H1 (cell line): Measurements from ENCODE around the gene TMEM272. TPM values are rescaled to one million over a fixed set of nuclear protein-coding genes. Genes with fewer than 3 reads are reported as not detected.

Experiments
- CTCF ChIA-PET: fragments of 300-600 bp; sonication (Branson Sonifier 250); formaldehyde crosslinking; loops from one replicate; lab custom pipeline; 2021; ENCODE audit not compliant: partially characterized antibody; lab: Charles Lee
- POLR2A ChIA-PET: fragments of 300-600 bp; sonication (Branson Sonifier 250); formaldehyde crosslinking; loops from one replicate; lab custom pipeline; 2021; ENCODE audit warnings: inconsistent platforms; ENCODE audit not compliant: partially characterized antibody; lab: Charles Lee
- DNase-seq, 2 experiments: peaks; one replicate each; pipeline versions ENCODE4 v3.0.0 to v3.0.0-alpha.2; 2010 to 2022; ENCODE audit warnings: low spot score in 2 of 2, low read depth in 1 of 2, mixed read lengths in 1 of 2
- FAIRE-seq: peaks from 2 replicates; lab custom pipeline; 2011; peaks lifted over from hg19 to GRCh38; lab: Jason Lieb, UNC
- H2AFZ ChIP-seq: 2 replicates; pipeline ENCODE4 v1.8.1; 2012; ENCODE audit warnings: low read length, inconsistent platforms
- H2AK5ac ChIP-seq: 2 replicates; pipeline ENCODE4 v1.6.1; 2013; ENCODE audit warnings: low read depth, low read length
- H2BK120ac ChIP-seq: replicated peaks from 2 replicates; pipeline ENCODE3; 2013; ENCODE audit warnings: low read depth, low read length, inconsistent platforms
- H2BK12ac ChIP-seq: 2 replicates; pipeline ENCODE4 v1.6.1; 2013; ENCODE audit warnings: low read depth, low read length
- H2BK15ac ChIP-seq: 2 replicates; pipeline ENCODE4 v1.6.1; 2013; ENCODE audit warnings: low read length
- H2BK20ac ChIP-seq: 2 replicates; pipeline ENCODE4 v1.6.1; 2013; ENCODE audit warnings: low read length
- H2BK5ac ChIP-seq: 2 replicates; pipeline ENCODE4 v1.6.1; 2013; ENCODE audit warnings: low read depth, low read length
- H3K14ac ChIP-seq: 2 replicates; pipeline ENCODE4 v1.6.1; 2013; ENCODE audit warnings: inconsistent platforms; ENCODE audit not compliant: insufficient read length
- H3K18ac ChIP-seq: 2 replicates; pipeline ENCODE4 v1.6.1; 2013; ENCODE audit warnings: low read length; ENCODE audit errors: extremely low read depth
- H3K23ac ChIP-seq: 2 replicates; pipeline ENCODE4 v1.6.1; 2013; ENCODE audit warnings: inconsistent platforms; ENCODE audit not compliant: insufficient read length
- H3K23me2 ChIP-seq: 2 replicates; pipeline ENCODE4 v1.6.1; 2013; ENCODE audit warnings: low read depth, low read length
- H3K27ac ChIP-seq: 2 replicates; pipeline ENCODE4 v1.6.1; 2011; ENCODE audit warnings: low read depth, low read length, inconsistent platforms
- H3K27me3 ChIP-seq, 4 experiments: replicated peaks in 1 of 4; 1 replicate in 1 of 4; 2 replicates in 3 of 4; pipeline versions ENCODE4 v1.6.1 to v1.8.1; 2011 to 2013; ENCODE audit warnings: low read length in 3 of 4, mild to moderate bottlenecking in 3 of 4, inconsistent platforms in 2 of 4, mixed read lengths in 2 of 4, moderate library complexity in 1 of 4; ENCODE audit not compliant: control insufficient read depth in 3 of 4, insufficient read depth in 3 of 4; ENCODE audit errors: extremely low read depth in 1 of 4
- H3K36me3 ChIP-seq, 4 experiments: 2 replicates each; pipeline versions ENCODE4 v1.6.1 to v1.8.1; 2011 to 2013; ENCODE audit warnings: mild to moderate bottlenecking in 4 of 4, low read length in 3 of 4, moderate library complexity in 2 of 4, control low read depth in 1 of 4, inconsistent platforms in 1 of 4; ENCODE audit not compliant: insufficient read depth in 4 of 4, control insufficient read depth in 2 of 4
- H3K4ac ChIP-seq: replicated peaks from 2 replicates; pipeline ENCODE3; 2013; ENCODE audit warnings: low read length, low read depth, mixed read lengths, inconsistent platforms; ENCODE audit not compliant: insufficient read length
- H3K4me1 ChIP-seq, 4 experiments: replicated peaks in 1 of 4; 1 replicate in 1 of 4; 2 replicates in 3 of 4; pipeline versions ENCODE4 v1.6.1 to v1.8.1; 2011 to 2013; ENCODE audit warnings: low read length in 3 of 4, inconsistent platforms in 2 of 4, mixed read lengths in 1 of 4; ENCODE audit not compliant: insufficient read depth in 4 of 4, control insufficient read depth in 3 of 4
- H3K4me2 ChIP-seq, 2 experiments: 2 replicates each; pipeline versions ENCODE4 v1.6.1 to v1.8.1; 2011 to 2013; ENCODE audit warnings: low read depth in 2 of 2, low read length in 2 of 2, control low read depth in 1 of 2, inconsistent platforms in 1 of 2, mild to moderate bottlenecking in 1 of 2; ENCODE audit not compliant: insufficient read depth in 1 of 2
- H3K4me3 ChIP-seq, 4 experiments: fragments of 200-600, 300-600 bp in 1 of 4; sonication (generic), shearing (Covaris generic), sonication (Bioruptor Twin) in 1 of 4; 2 replicates each; pipeline versions ENCODE4 v1.5.1 to v1.8.1; 2011 to 2016; ENCODE audit warnings: low read length in 4 of 4, low read depth in 3 of 4, control low read depth in 2 of 4, inconsistent platforms in 2 of 4, mild to moderate bottlenecking in 2 of 4, mixed read lengths in 1 of 4, moderate library complexity in 1 of 4; ENCODE audit not compliant: insufficient read depth in 2 of 4; ENCODE audit errors: extremely low read depth in 1 of 4
- H3K56ac ChIP-seq: replicated peaks from 2 replicates; pipeline ENCODE3; 2013; ENCODE audit warnings: low read depth, mild to moderate bottlenecking, mixed read lengths, low read length, inconsistent platforms; ENCODE audit not compliant: insufficient read length
- H3K79me1 ChIP-seq: 2 replicates; pipeline ENCODE4 v1.6.1; 2013; ENCODE audit warnings: low read depth, low read length, control low read depth
- H3K79me2 ChIP-seq, 2 experiments: 2 replicates each; pipeline versions ENCODE4 v1.6.1 to v1.8.1; 2012 to 2013; ENCODE audit warnings: low read length in 2 of 2, mild to moderate bottlenecking in 2 of 2, inconsistent platforms in 1 of 2; ENCODE audit not compliant: insufficient read depth in 2 of 2, control insufficient read depth in 1 of 2
- H3K9ac ChIP-seq, 4 experiments: replicated peaks in 1 of 4; 1 replicate in 1 of 4; 2 replicates in 3 of 4; pipeline versions ENCODE4 v1.6.1 to v1.8.1; 2011 to 2013; ENCODE audit warnings: low read depth in 3 of 4, low read length in 3 of 4, control low read depth in 2 of 4, mild to moderate bottlenecking in 2 of 4, moderate library complexity in 2 of 4, inconsistent platforms in 1 of 4; ENCODE audit errors: extremely low read depth in 1 of 4
- H3K9me3 ChIP-seq, 2 experiments: 2 replicates each; pipeline versions ENCODE4 v1.6.1 to v1.8.1; 2012 to 2013; ENCODE audit warnings: mild to moderate bottlenecking in 2 of 2, moderate library complexity in 2 of 2, control low read depth in 1 of 2, inconsistent platforms in 1 of 2, low read depth in 1 of 2, low read length in 1 of 2, mixed read lengths in 1 of 2; ENCODE audit not compliant: insufficient read depth in 2 of 2
- H4K20me1 ChIP-seq, 2 experiments: replicated peaks in 1 of 2; 2 replicates each; pipeline versions ENCODE3 to v1.8.1; 2011 to 2013; ENCODE audit warnings: inconsistent platforms in 2 of 2, low read length in 2 of 2, mild to moderate bottlenecking in 1 of 2; ENCODE audit not compliant: insufficient read depth in 2 of 2, control insufficient read depth in 1 of 2
- H4K5ac ChIP-seq: 2 replicates; pipeline ENCODE4 v1.6.1; 2013; ENCODE audit warnings: low read length, low read depth, mixed read lengths, inconsistent platforms; ENCODE audit not compliant: insufficient read length
- H4K8ac ChIP-seq: 2 replicates; pipeline ENCODE4 v1.8.0; 2013; ENCODE audit warnings: mild to moderate bottlenecking, moderate library complexity, low read length, inconsistent platforms; ENCODE audit not compliant: insufficient read depth; ENCODE audit errors: extremely low read depth
- H4K91ac ChIP-seq: replicated peaks from 2 replicates; pipeline ENCODE3; 2013; ENCODE audit warnings: low read length, mixed read lengths, inconsistent platforms; ENCODE audit not compliant: insufficient read length
- ASH2L ChIP-seq: fragments of 200-600, 300-600 bp; sonication (generic); IDR thresholded peaks from one replicate; pipeline ENCODE4 v1.7.1; 2017; ENCODE audit warnings: low read length
- CEBPB ChIP-seq: IDR thresholded peaks from 2 replicates; pipeline ENCODE4 v1.6.1; 2012; ENCODE audit warnings: low read depth, low read length
- EZH2 ChIP-seq: fragments of 200-600 bp; sonication (generic); IDR thresholded peaks from 2 replicates; pipeline ENCODE4 v1.7.1; 2012; ENCODE audit warnings: low read depth, mild to moderate bottlenecking, moderate library complexity, low read length, inconsistent platforms; ENCODE audit not compliant: severe bottlenecking
- HDAC2 ChIP-seq, 2 experiments: fragments of 300-600 bp in 1 of 2; sonication (generic) in 1 of 2; IDR thresholded peaks; 2 replicates each; pipeline ENCODE4 v1.6.1; 2011 to 2012; ENCODE audit warnings: low read depth in 2 of 2, low read length in 2 of 2, mild to moderate bottlenecking in 2 of 2, moderate library complexity in 2 of 2, borderline replicate concordance in 1 of 2, inconsistent platforms in 1 of 2
- KDM1A ChIP-seq: fragments of 200-600, 300-600 bp; sonication (generic); IDR thresholded peaks from 2 replicates; pipeline ENCODE4 v1.7.1; 2016; ENCODE audit warnings: mild to moderate bottlenecking, low read length, borderline replicate concordance
- RNF2 ChIP-seq: fragments of 200-900, 300-1000 bp; sonication (generic); IDR thresholded peaks from 2 replicates; pipeline ENCODE4 v1.7.1; 2016; ENCODE audit warnings: borderline replicate concordance, low read depth, mild to moderate bottlenecking, antibody characterized with exemption, low read length; ENCODE audit not compliant: poor library complexity, severe bottlenecking; ENCODE audit errors: missing control alignments
- SAP30 ChIP-seq: fragments of 300-600 bp; sonication (generic); IDR thresholded peaks from 2 replicates; pipeline ENCODE4 v1.7.1; 2012; ENCODE audit warnings: low read length, moderate library complexity, mild to moderate bottlenecking, inconsistent platforms; ENCODE audit not compliant: insufficient read depth, insufficient replicate concordance
- WGBS, 2 experiments: shearing (Covaris generic) in 1 of 2; methylation state at CpG; one replicate each; pipeline versions ENCODE4 v1.1.6 to v1.1.7; 2013 to 2015; ENCODE audit warnings: low lambda C conversion rate in 2 of 2, mixed read lengths in 2 of 2, inconsistent platforms in 1 of 2, low coverage in 1 of 2, missing lambda C conversion rate in 1 of 2; ENCODE audit not compliant: insufficient replicate concordance in 2 of 2, insufficient coverage in 1 of 2, insufficient read length in 1 of 2; ENCODE audit errors: extremely low coverage in 1 of 2, missing lambda C conversion rate in 1 of 2; 5-methylcytosine and 5-hydroxymethylcytosine counted together
- polyA plus RNA-seq, 7 experiments: library from polyadenylated mRNA; depleted of rRNA in 3 of 7; stranded (reverse) in 5 of 7; unstranded in 2 of 7; fragments of >200 nt in 5 of 7; fragments of 200-250 nt in 2 of 7; gene quantifications; 1 replicate in 5 of 7; 2 replicates in 1 of 7; 4 replicates in 1 of 7; pipeline versions ENCODE4 v1.2.1 to v1.2.3, GENCODE V29; 2011 to 2013; ENCODE audit warnings: missing spikeins in 2 of 7, mixed read lengths in 2 of 7
- total RNA-seq: library from RNA; stranded (reverse); fragmentation: NEBNext Ultra II Directional; extraction: Animal tissue kit (Norgen Biotek cat#: 25700); gene quantifications from 2 replicates; pipeline ENCODE4 v1.2.1, GENCODE V29; 2021

TMEM272 gene
- total and polyA plus RNA-seq, 2 of the 8 experiments (the other 6 are each of a cell fraction or from before 2014, with no cell fraction given), result 0.05 TPM; not detected in 1

DNA sequence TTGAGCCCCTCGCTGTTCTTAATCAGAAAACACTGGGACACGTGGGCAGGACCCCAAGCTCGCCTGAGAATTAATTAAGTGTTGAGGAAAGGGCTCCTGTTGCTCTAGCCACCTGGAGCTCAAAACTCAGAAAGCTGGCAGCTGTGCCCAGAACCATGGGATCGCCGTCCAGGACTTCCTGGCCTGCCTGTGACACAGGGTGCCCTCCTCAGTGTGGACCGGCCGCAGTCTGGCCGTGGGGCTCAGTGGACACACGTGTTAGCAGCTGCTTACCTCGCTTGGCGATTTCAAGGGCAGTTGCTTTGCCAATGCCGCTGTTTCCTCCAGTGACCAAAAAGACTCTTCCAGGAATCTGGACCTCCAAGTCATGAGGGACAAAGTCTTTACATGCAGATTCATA, 45.7 kb downstream of the TMEM272 start:
- H2BK15ac ChIP-seq, result 0 out of 2 replicates have a peak overlapping the region, but pooled peaks have one; percentile 76
- no peak overlapping the region for H2BK20ac ChIP-seq
- H3K4me1 ChIP-seq, result peaks cover 6 to 21% (median 11%) of the 10 kb centered on the region in 4 experiments
- H4K5ac ChIP-seq, result no peak overlapping the region
- no peaks in the 10 kb centered on the region for H3K27me3 ChIP-seq
- peaks cover 3% of the 10 kb centered on the region; the same call in 1 of the 2 replicates for H3K23me2 ChIP-seq
- H3K4me2 ChIP-seq, result no peak overlapping the region
- H4K91ac ChIP-seq, result no peak overlapping the region
- H4K20me1 ChIP-seq, result no peaks in the 10 kb centered on the region
- H2BK5ac ChIP-seq, result no peak overlapping the region
- no peak overlapping the region for H3K9ac ChIP-seq
- no peaks in the 10 kb centered on the region for H3K36me3 ChIP-seq
- H3K18ac ChIP-seq, result no peak overlapping the region
- DNase-seq (no peak), FAIRE-seq (no peak)
- H3K56ac ChIP-seq, result no peak overlapping the region
- ChIA-PET POLR2A (interaction anchor here (0.9 to 3.1 kb wide), 4 partner anchors 9 to 366 kb away, joined by 3 to 23 read pairs (median 5); partner anchors contain the start of gene INTS6), CTCF (interaction anchor here (1.2 to 9.1 kb wide), 10 partner anchors 15 to 674 kb away, joined by 3 to 123 read pairs (median 7); partner anchors contain the start of gene TMEM272)
- no peak overlapping the region for H2BK120ac ChIP-seq
- H2AFZ ChIP-seq, result no peak overlapping the region
- no peaks in the 10 kb centered on the region for H3K9me3 ChIP-seq
- H3K14ac ChIP-seq, result no peak overlapping the region
- H2BK12ac ChIP-seq, result no peak overlapping the region
- H3K79me2 ChIP-seq, result no peaks in the 10 kb centered on the region
- H3K79me1 ChIP-seq, result no peaks in the 10 kb centered on the region
- H3K23ac ChIP-seq, result no peak overlapping the region
- H4K8ac ChIP-seq, result no peak overlapping the region
- H3K4me3 ChIP-seq, result no peak overlapping the region
- H2AK5ac ChIP-seq, result no peak overlapping the region
- WGBS, 2 experiments, result 88% methylated on average over 12 of the region's 12 CpGs; no CpG with 5 or more reads in 1 of the 2 experiments
- no peak overlapping the region for H3K27ac ChIP-seq
- no peak for TF ChIP-seq ASH2L
- no peak for TF ChIP-seq HDAC2 (IDR thresholded peaks at IDR 0.05; ENCODE audit: borderline replicate concordance in 1 of 2, low read depth in 2 of 2, low read length in 2 of 2)
- TF ChIP-seq CEBPB, result no peak
- TF ChIP-seq KDM1A, result no peak
- no peak for TF ChIP-seq SAP30
- no peak for TF ChIP-seq EZH2
- no peak for TF ChIP-seq RNF2
- no peak overlapping the region for H3K4ac ChIP-seq
